ENCODE results near the gene DLX4.

GRCh38 chr17:49975531-49975930 is 6.5 kb downstream of the DLX4 start:
- no peak for TF ChIP-seq ZNF232 (CRISPR knock-in tag; IDR thresholded peaks at IDR 0.05)
- TF ChIP-seq GABPB1 (CRISPR knock-in tag; IDR thresholded peaks at IDR 0.05) = no peak
- TF ChIP-seq ZNF263 (CRISPR knock-in tag; IDR thresholded peaks at IDR 0.05; ENCODE audit: low read depth) = no peak
- TF ChIP-seq, protein P1, sequence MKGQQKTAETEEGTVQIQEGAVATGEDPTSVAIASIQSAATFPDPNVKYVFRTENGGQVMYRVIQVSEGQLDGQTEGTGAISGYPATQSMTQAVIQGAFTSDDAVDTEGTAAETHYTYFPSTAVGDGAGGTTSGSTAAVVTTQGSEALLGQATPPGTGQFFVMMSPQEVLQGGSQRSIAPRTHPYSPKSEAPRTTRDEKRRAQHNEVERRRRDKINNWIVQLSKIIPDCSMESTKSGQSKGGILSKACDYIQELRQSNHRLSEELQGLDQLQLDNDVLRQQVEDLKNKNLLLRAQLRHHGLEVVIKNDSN (CRISPR knock-in tag; IDR thresholded peaks at IDR 0.05) = no peak
